ENCODE measurements around the gene DYNC1H1. TPM values are rescaled to one million over a fixed set of nuclear protein-coding genes. Genes with fewer than 3 reads are reported as not detected.

DYNC1H1 gene
- total RNA-seq, 6 experiments from 2014 or later = 116 to 261 (median 161) TPM

GRCh38 chr14:101953151-101953550 is 11.2 kb upstream of the DYNC1H1 start:
- Histone ChIP-seq H3K36me3 (no peaks in the 10 kb centered on the region), H3K4me1 (peaks cover 0 to 9% (median 0%) of the 10 kb centered on the region in 4 donors), H3K4me3 (no peak overlapping the region), H3K27ac (no peak overlapping the region), H3K27me3 (no peaks in the 10 kb centered on the region), H3K9me3 (no peaks in the 10 kb centered on the region)
- TF ChIP-seq POLR2A (IDR thresholded peaks at IDR 0.05) (no peak), CTCF (IDR thresholded peaks at IDR 0.05) (no peak)
- 82% methylated on average over 4 of the region's 8 CpGs for WGBS (ENCODE audit: insufficient coverage, low coverage, low lambda C conversion rate, missing lambda C conversion rate)
- DNase-seq = peak in 1 of 3 donors; percentile 35
- no peak for ATAC-seq
- intact Hi-C loops (cut with DNase I) = no loop called here

- intact Hi-C loops (cut with DNase I) = no loop called here
- 92% methylated on average over 4 of the region's 6 CpGs for WGBS (ENCODE audit: insufficient coverage, low coverage, low lambda C conversion rate, missing lambda C conversion rate)
Observed at GRCh38 chr14:101954501-101954900, 9.9 kb upstream of the DYNC1H1 start.

GRCh38 chr14:101955695-101956161 is 8.6 kb upstream of the DYNC1H1 start:
- Histone ChIP-seq H3K36me3 (no peaks in the 10 kb centered on the region), H3K9me3 (no peaks in the 10 kb centered on the region), H3K4me3 (no peak overlapping the region), H3K4me1 (no peaks in the 10 kb centered on the region), H3K27ac (no peak overlapping the region), H3K27me3 (no peaks in the 10 kb centered on the region)
- 90% methylated on average over 7 of the region's 34 CpGs for WGBS (ENCODE audit: insufficient coverage, low coverage, low lambda C conversion rate, missing lambda C conversion rate)
- DNase-seq (no peak), ATAC-seq (peak in 1 of 4 donors; percentile 22)
- intact Hi-C loops (cut with DNase I) = no loop called here
- no peak for TF ChIP-seq CTCF (IDR thresholded peaks at IDR 0.05)
- no peak for TF ChIP-seq POLR2A (IDR thresholded peaks at IDR 0.05)

More at GRCh38 chr14:101954501-101954900, 9.9 kb upstream of the DYNC1H1 start:
- H3K9me3 ChIP-seq = no peaks in the 10 kb centered on the region
- TF ChIP-seq CTCF (IDR thresholded peaks at IDR 0.05) = no peak
- no peak for TF ChIP-seq POLR2A (IDR thresholded peaks at IDR 0.05)
- DNase-seq (peak in 1 of 3 donors; percentile 23), ATAC-seq (no peak)
- H3K4me1 ChIP-seq = peaks cover 0 to under 1% (median 0%) of the 10 kb centered on the region in 4 donors
- H3K36me3 ChIP-seq = no peaks in the 10 kb centered on the region
- H3K4me3 ChIP-seq = no peak overlapping the region
- H3K27ac ChIP-seq = no peak overlapping the region
- H3K27me3 ChIP-seq = no peaks in the 10 kb centered on the region

- intact Hi-C loops (cut with DNase I) = no loop called here
- ATAC-seq = no peak
Observed at GRCh38 chr14:101956179-101956885, 8.0 kb upstream of the DYNC1H1 start.

More at GRCh38 chr14:101956179-101956885, 8.0 kb upstream of the DYNC1H1 start:
- Histone ChIP-seq H3K36me3 (no peaks in the 10 kb centered on the region), H3K4me3 (no peak overlapping the region), H3K4me1 (no peaks in the 10 kb centered on the region), H3K27ac (no peak overlapping the region), H3K9me3 (no peaks in the 10 kb centered on the region), H3K27me3 (no peaks in the 10 kb centered on the region)
- 67% methylated on average over 4 of the region's 25 CpGs for WGBS (ENCODE audit: insufficient coverage, low coverage, low lambda C conversion rate, missing lambda C conversion rate)
- no peak for TF ChIP-seq POLR2A (IDR thresholded peaks at IDR 0.05)
- peak in 1 of 3 donors; percentile 35 for DNase-seq
